ENCODE measurements around the gene LPP. TPM values are rescaled to one million over a fixed set of nuclear protein-coding genes. Genes with fewer than 3 reads are reported as not detected.
A peak's percentile ranks its signal among the peaks of the same experiment; 100 is the strongest.

LPP gene
- total and polyA plus RNA-seq, 2 of the 4 experiments (the other 2 are of a cell fraction), result 16.0 to 130 TPM

- peaks cover 26 to 60% of the 10 kb centered on the region in 2 experiments for H3K79me1 ChIP-seq (ENCODE audit: low read depth in 1 of 2, low read length in 2 of 2)
- H3K4me3 ChIP-seq (ENCODE audit: insufficient read depth, low read depth, low read length), result no peak overlapping the region
- H3K9ac ChIP-seq (ENCODE audit: low read depth, low read length), result no peak overlapping the region
- H3K4me1 ChIP-seq (ENCODE audit: control insufficient read depth, insufficient read depth, low read length), result peaks cover 13% of the 10 kb centered on the region
- H3K56ac ChIP-seq (ENCODE audit: extremely low read depth, insufficient read depth, low read length), result 0 out of 2 replicates have a peak overlapping the region, but pooled peaks have one; percentile 2
- 0 out of 2 replicates have a peak, but pooled peaks cover 3% of the 10 kb centered on the region for H4K20me1 ChIP-seq (ENCODE audit: insufficient read depth, low read length)
- no TSS peak for BruUV-seq (replicated peaks)
- peak overlapping the region; percentile 87 for H4K5ac ChIP-seq (ENCODE audit: low read depth, low read length)
- H2BK120ac ChIP-seq (ENCODE audit: low read depth, low read length), result peak overlapping the region; percentile 85
- ATAC-seq (ENCODE audit: low read depth) (peak; percentile 70), DNase-seq (peak; percentile 72)
- POLR2A ChIA-PET (ENCODE audit: unreplicated experiment), result no interaction called here
- peaks cover 8% of the 10 kb centered on the region; the same call in 1 of the 2 replicates for H3K9me1 ChIP-seq (ENCODE audit: insufficient read depth, low read length)
- no peaks in the 10 kb centered on the region for H3K27me3 ChIP-seq (ENCODE audit: control insufficient read depth, insufficient read depth, low read length)
- H2AK9ac ChIP-seq (replicated peaks; ENCODE audit: low read depth, low read length, poor library complexity), result no peak overlapping the region
- peak overlapping the region; percentile 33; the same call in 1 of the 2 replicates for H3K27ac ChIP-seq (ENCODE audit: insufficient read depth, low read length)
- H3K9me3 ChIP-seq (ENCODE audit: control insufficient read depth, insufficient read depth, low read length), result no peaks in the 10 kb centered on the region
- H3K18ac ChIP-seq (ENCODE audit: low read depth, low read length), result peak overlapping the region; percentile 67; the same call in 1 of the 2 replicates
- 0 out of 3 replicates have a peak overlapping the region, but pooled peaks have one; percentile 49 for H2BK15ac ChIP-seq (ENCODE audit: low read depth, low read length)
- CTCF ChIA-PET, result interaction anchor here (1.0 to 1.5 kb wide), 2 partner anchors 11 to 88 kb away, joined by 3 read pairs; no protein-coding TSS in a partner anchor
- H3K4me2 ChIP-seq (ENCODE audit: low read depth, low read length), result peak overlapping the region; percentile 35; the same call in 1 of the 2 replicates
- no CpG with 5 or more reads among the region's 3 CpGs for WGBS, 2 experiments (ENCODE audit: extremely low coverage in 2 of 2, insufficient read length in 1 of 2)
- in situ Hi-C loops (cut with MboI; ENCODE audit: low sequenced_read_pairs), result no loop called here
- dilution Hi-C loops (cut with HindIII; ENCODE audit: low sequenced_read_pairs, unreplicated experiment), result no loop called here
- H3K23ac ChIP-seq (ENCODE audit: low read depth, low read length), result peak overlapping the region; percentile 88; the same call in 1 of the 2 replicates
- intact Hi-C loops (cut with micrococcal nuclease), result no loop called here
- peak overlapping the region; percentile 59; the same call in 1 of the 2 replicates for H4K91ac ChIP-seq (ENCODE audit: insufficient read depth, low read depth, low read length)
- peak overlapping the region; percentile 95 for H2BK5ac ChIP-seq (ENCODE audit: low read depth, low read length, poor library complexity, severe bottlenecking)
- peak overlapping the region; percentile 9 to 79; a peak in 2 of 4 replicates for H4K8ac ChIP-seq (ENCODE audit: low read depth in 2 of 2, low read length in 2 of 2)
- H3K4ac ChIP-seq (ENCODE audit: low read depth, low read length), result peak overlapping the region; percentile 87
- no peaks in the 10 kb centered on the region for H3K36me3 ChIP-seq (ENCODE audit: control insufficient read depth, insufficient read depth, low read length)
- peak overlapping the region; percentile 81 for H2BK20ac ChIP-seq (ENCODE audit: low read depth, low read length)
- TF ChIP-seq CEBPB (IDR thresholded peaks at IDR 0.05; ENCODE audit: low read depth, low read length) (no peak), RCOR1 (IDR thresholded peaks at IDR 0.05; ENCODE audit: insufficient replicate concordance, low read length) (no peak), MXI1 (IDR thresholded peaks at IDR 0.05; ENCODE audit: borderline replicate concordance, low read depth, low read length) (no peak), RFX5 (IDR thresholded peaks at IDR 0.05; ENCODE audit: low read depth, low read length) (no peak), SMC3 (IDR thresholded peaks at IDR 0.05; ENCODE audit: low read depth, low read length) (no peak), FOS (IDR thresholded peaks at IDR 0.05; ENCODE audit: low read depth, low read length) (no peak), POLR2A (IDR thresholded peaks at IDR 0.05; ENCODE audit: low read depth, low read length) (no peak), ELK1 (IDR thresholded peaks at IDR 0.05; ENCODE audit: borderline replicate concordance, low read depth, low read length) (no peak), RAD21 (IDR thresholded peaks at IDR 0.05; ENCODE audit: low read length) (no peak), CHD1 (IDR thresholded peaks at IDR 0.05; ENCODE audit: low read depth, low read length) (no peak), BHLHE40 (IDR thresholded peaks at IDR 0.05; ENCODE audit: low read depth, low read length) (no peak), MAZ (IDR thresholded peaks at IDR 0.05; ENCODE audit: borderline replicate concordance, low read depth, low read length) (no peak), NFE2L2 (IDR thresholded peaks at IDR 0.05; ENCODE audit: low read depth, low read length) (no peak), USF2 (IDR thresholded peaks at IDR 0.05; ENCODE audit: low read depth, low read length) (no peak), MAFK (IDR thresholded peaks at IDR 0.05; ENCODE audit: low read depth, low read length) (no peak), CTCF (conservative IDR thresholded peaks at IDR 0.05; ENCODE audit: low read depth, low read length) (no peak)
- peak overlapping the region; percentile 61; the same call in 1 of the 2 replicates for H3K14ac ChIP-seq (replicated peaks; ENCODE audit: low read depth, low read length)
- no peak overlapping the region for H2AFZ ChIP-seq (replicated peaks; ENCODE audit: low read length, poor library complexity)
- H2AK5ac ChIP-seq (ENCODE audit: low read depth, low read length), result peak overlapping the region; percentile 94
Measured at GRCh38 chr3:188624384-188624783, 470.4 kb downstream of the LPP start.
